Mesothelial cell of epicardium (in vitro differentiated cells): ENCODE results near the gene CYTH4. TPM values are rescaled to one million over a fixed set of nuclear protein-coding genes. Genes with fewer than 3 reads are reported as not detected.
"Not testable (repeated sequence)": the region's sequence is repeated elsewhere in the genome, so short reads cannot be mapped to it uniquely, and the experiment has no call there.

Experiments used
- DNase-seq, 2 experiments: peaks; one replicate each; pipeline ENCODE4 v3.0.0; 2021; ENCODE audit warnings: low spot score in 2 of 2; ENCODE audit not compliant: unreplicated experiment in 2 of 2
- H3K27ac Mint-ChIP-seq: 2 replicates; pipeline ENCODE4 v1.8.0; 2021; ENCODE audit warnings: mixed read lengths
- H3K27me3 Mint-ChIP-seq: 2 replicates; pipeline ENCODE4 v1.8.0; 2021; ENCODE audit warnings: low read depth, mixed read lengths
- H3K36me3 Mint-ChIP-seq: 2 replicates; pipeline ENCODE4 v1.8.0; 2021; ENCODE audit warnings: mixed read lengths
- H3K4me1 Mint-ChIP-seq: 2 replicates; pipeline ENCODE4 v1.8.0; 2021; ENCODE audit warnings: mixed read lengths
- H3K4me3 Mint-ChIP-seq: 2 replicates; pipeline ENCODE4 v1.8.0; 2021; ENCODE audit warnings: mild to moderate bottlenecking, moderate library complexity, mixed read lengths
- H3K9me3 Mint-ChIP-seq: 2 replicates; pipeline ENCODE4 v1.8.0; 2021; ENCODE audit warnings: mixed read lengths
- total RNA-seq: library from RNA; stranded (reverse); gene quantifications from 3 replicates; pipeline ENCODE4 v1.2.1, GENCODE V29; 2021
- TF ChIP-seq, protein P1 (sequence below): fragments of 200-600 bp; sonication (generic); IDR thresholded peaks from one replicate; pipeline ENCODE4 v1.5.0; 2021; ENCODE audit warnings: antibody characterized with exemption; ENCODE audit not compliant: unreplicated experiment

Gene CYTH4
- total RNA-seq, 1 donor from 2014 or later: not detected

DNA sequence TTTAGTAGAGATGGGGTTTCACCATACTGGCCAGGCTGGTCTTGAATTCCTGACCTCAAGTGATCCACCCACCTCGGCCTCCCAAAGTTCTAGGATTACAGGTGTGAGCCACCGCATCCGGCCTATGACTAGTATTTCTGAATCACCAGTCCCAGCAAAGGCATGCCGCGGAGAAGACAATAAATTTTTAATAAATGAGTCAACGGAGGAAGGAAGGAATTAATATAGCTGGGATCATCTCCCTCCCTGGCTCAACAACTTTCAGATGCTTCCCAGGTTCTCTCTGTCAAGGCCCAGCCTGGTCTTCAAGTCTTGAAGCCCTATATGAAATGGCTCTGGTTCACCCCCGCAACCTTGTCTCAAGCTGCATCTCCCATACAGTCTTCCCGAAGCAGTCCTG lies 45.7 kb downstream of the CYTH4 start:
- Mint-ChIP-seq H3K9me3 (no peaks in the 10 kb centered on the region), H3K36me3 (no peaks in the 10 kb centered on the region), H3K27me3 (peaks cover 96% of the 10 kb centered on the region), H3K27ac (no peak overlapping the region), H3K4me3 (no peak overlapping the region), H3K4me1 (peaks cover 4% of the 10 kb centered on the region)
- TF ChIP-seq, protein P1, sequence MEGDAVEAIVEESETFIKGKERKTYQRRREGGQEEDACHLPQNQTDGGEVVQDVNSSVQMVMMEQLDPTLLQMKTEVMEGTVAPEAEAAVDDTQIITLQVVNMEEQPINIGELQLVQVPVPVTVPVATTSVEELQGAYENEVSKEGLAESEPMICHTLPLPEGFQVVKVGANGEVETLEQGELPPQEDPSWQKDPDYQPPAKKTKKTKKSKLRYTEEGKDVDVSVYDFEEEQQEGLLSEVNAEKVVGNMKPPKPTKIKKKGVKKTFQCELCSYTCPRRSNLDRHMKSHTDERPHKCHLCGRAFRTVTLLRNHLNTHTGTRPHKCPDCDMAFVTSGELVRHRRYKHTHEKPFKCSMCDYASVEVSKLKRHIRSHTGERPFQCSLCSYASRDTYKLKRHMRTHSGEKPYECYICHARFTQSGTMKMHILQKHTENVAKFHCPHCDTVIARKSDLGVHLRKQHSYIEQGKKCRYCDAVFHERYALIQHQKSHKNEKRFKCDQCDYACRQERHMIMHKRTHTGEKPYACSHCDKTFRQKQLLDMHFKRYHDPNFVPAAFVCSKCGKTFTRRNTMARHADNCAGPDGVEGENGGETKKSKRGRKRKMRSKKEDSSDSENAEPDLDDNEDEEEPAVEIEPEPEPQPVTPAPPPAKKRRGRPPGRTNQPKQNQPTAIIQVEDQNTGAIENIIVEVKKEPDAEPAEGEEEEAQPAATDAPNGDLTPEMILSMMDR: no peak
- DNase-seq: no peak

DNA sequence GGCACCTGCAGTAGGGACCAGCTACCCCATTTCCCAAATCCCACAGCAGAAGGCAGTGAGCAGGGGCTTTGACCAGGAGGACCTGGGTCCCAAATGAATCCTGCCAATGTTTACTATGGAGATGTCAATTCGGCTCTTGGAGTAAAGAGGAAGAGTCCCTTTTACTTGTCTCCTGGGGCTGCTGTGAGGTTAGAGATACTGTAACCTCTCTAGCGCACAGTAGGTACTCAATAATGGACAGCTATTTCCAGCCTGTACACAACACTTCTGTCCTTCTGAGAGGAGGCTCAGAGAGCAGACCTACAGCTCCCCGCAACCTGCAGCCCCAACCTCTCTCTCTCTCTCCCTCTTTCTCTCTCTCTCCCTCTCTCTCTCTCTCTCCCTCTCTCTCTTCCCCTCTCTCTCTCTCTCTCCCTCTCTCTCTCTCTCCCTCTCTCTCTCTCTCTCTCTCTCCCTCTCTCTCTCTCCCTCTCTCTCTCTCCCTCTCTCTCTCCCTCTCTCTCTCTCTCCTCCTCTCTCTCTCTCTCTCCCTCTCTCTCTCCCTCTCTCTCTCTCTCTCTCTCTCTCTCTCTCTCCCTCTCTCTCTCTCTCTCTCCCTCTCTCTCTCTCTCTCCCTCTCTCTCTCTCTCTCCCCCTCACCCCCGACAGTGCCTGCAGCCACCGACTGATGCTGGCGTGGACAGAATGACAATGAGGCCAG lies 46.4 kb downstream of the CYTH4 start:
- peaks cover 96% of the 10 kb centered on the region for H3K27me3 Mint-ChIP-seq
- not testable (repeated sequence) for H3K4me1 Mint-ChIP-seq, H3K4me3 Mint-ChIP-seq, H3K9me3 Mint-ChIP-seq, H3K27ac Mint-ChIP-seq, DNase-seq, H3K36me3 Mint-ChIP-seq

DNA sequence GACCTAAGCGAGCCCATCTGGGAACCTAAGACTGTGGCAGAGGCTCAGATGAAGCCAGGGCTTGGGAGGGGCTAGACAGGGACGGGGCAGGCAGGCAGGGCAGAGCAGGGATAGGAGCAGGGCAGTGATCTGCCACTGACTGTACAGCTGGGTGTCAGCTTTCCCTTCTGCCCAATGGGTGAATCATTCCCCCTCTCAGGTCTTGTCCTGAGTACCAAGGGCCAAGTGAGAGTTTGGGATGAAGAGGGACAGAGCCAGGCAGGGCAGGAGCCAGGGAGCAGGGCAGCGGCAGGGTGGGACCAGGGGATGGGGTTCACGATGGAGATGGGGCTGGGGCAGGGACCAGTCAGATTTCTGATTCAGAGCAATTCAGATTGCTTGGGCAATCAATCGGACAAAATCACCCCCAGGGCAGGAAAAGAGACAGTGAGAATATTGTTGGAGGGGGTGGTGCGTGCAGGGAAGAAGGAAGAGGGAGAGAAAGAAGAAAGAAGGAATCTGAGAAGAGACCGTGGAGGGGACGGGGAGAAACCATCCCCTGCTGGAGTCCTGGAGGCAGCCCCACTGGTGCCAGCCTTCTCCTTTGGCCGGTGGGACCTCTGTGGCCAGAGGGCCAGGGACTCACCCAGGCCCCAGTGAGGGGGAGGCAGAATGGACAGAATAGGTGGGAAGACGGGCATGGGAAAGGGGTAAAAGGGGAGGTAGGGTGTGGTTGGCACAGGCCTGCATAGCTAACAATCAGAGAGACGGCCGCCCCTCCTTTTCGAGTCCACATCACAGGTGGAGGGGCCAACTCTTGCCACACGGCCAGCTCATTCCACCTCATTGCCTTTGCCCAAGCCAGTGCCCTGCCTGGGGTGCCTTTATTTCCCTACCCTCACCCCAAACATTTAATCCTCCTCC lies 47.2 kb downstream of the CYTH4 start:
- Mint-ChIP-seq H3K9me3 (no peaks in the 10 kb centered on the region), H3K36me3 (no peaks in the 10 kb centered on the region), H3K27ac (no peak overlapping the region), H3K4me1 (peaks cover 7% of the 10 kb centered on the region), H3K4me3 (no peak overlapping the region), H3K27me3 (peaks cover 95% of the 10 kb centered on the region)
- TF ChIP-seq, protein P1: no peak
- DNase-seq: no peak

DNA sequence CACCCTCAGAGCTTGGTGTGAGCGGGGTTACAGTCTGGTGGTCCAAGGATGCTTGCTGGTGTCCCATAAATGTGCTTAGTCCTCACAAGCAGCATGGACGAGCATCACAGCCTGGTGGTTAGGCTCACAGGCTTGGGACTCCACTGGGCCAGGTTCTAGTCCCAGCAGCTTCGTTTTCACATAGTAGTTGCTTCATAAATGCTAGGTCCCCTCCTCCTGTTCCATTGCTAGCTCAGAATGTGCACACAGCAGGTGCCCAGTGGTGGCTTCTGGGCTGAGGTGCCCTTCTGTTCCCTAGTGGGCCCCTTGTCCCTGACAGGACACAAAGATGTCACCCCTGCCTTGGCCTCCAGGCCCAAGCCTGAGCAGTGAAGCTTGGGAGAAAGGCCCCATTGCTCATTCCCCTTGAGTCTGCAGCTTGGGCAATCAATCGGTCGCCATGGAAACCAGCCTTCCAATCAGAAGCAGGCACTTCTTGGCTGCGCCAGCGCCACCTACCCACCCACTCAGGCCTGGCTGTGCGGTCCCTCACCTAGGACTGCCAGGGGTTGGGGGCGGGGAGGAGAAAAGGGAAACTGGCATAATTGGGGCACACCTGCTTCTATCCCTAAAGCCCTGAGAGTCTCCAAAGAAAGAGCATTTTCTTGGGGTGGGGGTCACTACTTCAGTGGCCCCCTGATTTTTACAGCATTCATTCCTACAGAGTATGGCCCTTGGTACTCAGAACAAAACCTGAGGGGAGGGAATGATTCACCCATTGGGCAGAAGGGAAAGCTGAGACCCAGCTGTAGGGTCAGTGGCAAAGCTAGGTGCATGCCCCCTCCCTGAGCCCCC lies 48.1 kb downstream of the CYTH4 start:
- no peak overlapping the region for H3K27ac Mint-ChIP-seq
- DNase-seq: peak in 1 of 2 experiments; percentile 66

DNA sequence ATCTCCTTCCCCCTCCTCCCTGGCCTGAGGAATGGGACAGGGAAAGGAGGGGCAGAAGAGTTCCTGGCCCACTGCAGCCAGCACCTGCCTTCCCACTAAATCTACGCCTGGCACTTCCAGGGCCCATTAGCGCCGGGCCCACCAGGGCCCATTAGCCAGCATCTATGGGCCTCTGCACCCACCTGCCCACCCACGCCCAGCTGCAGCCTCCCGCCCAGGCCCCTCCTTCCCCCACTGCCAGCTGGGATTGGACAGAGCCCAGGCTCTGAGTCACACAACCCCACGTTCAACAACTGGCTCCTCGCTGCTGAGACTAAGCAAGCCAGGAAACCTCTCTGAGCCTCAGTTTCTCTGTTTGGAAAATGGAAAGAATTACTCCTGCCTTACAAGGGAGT lies 48.7 kb downstream of the CYTH4 start:
- Mint-ChIP-seq H3K9me3 (no peaks in the 10 kb centered on the region), H3K4me1 (peaks cover 11% of the 10 kb centered on the region), H3K27me3 (peaks cover 95% of the 10 kb centered on the region), H3K27ac (no peak overlapping the region), H3K4me3 (no peak overlapping the region), H3K36me3 (no peaks in the 10 kb centered on the region)
- TF ChIP-seq, protein P1: no peak
- no peak for DNase-seq

More for the DNA sequence above, 48.1 kb downstream of the CYTH4 start:
- no peaks in the 10 kb centered on the region for H3K36me3 Mint-ChIP-seq
- peaks cover 95% of the 10 kb centered on the region for H3K27me3 Mint-ChIP-seq
- H3K4me3 Mint-ChIP-seq: no peak overlapping the region
- TF ChIP-seq, protein P1: no peak
- H3K4me1 Mint-ChIP-seq: peaks cover 10% of the 10 kb centered on the region
- H3K9me3 Mint-ChIP-seq: no peaks in the 10 kb centered on the region
